Measurements from ENCODE around the gene C9. TPM values are rescaled to one million over a fixed set of nuclear protein-coding genes. Genes with fewer than 3 reads are reported as not detected.

C9 gene
- total and polyA plus RNA-seq, 2 experiments from 2014 or later: not detected

DNA sequence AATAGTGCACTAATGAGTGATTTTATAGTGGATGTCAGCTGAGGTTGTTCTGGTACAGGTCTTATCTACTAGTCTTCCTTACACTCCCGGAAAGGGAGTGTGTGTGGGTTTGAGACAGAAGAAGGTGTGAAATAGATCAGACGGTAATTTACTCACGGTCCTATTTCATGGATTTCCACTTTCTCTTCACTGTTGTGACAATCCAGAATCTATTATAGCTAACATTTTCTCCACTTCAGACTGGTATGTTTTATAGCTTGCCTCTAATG is 7.0 kb upstream of the C9 start:
- H3K9me2 ChIP-seq (ENCODE audit: insufficient read depth): no peaks in the 10 kb centered on the region
- no peaks in the 10 kb centered on the region for H3K79me2 ChIP-seq (replicated peaks; ENCODE audit: insufficient read depth)
- no peak overlapping the region for H2AFZ ChIP-seq
- H3K27ac ChIP-seq (ENCODE audit: low read depth): no peak overlapping the region
- Mint-ChIP-seq H3K27ac (no peak overlapping the region), H3K4me1 (peaks cover 16% of the 10 kb centered on the region), H3K4me3 (no peak overlapping the region), H3K9me3 (no peaks in the 10 kb centered on the region), H3K27me3 (ENCODE audit: insufficient read depth, low read depth, poor library complexity) (peaks cover 2% of the 10 kb centered on the region), H3K36me3 (ENCODE audit: low read depth) (no peaks in the 10 kb centered on the region)
- H3F3A ChIP-seq (replicated peaks; ENCODE audit: low read depth): no peaks in the 10 kb centered on the region
- H3K36me3 ChIP-seq (ENCODE audit: insufficient read depth): no peaks in the 10 kb centered on the region
- no peak for ATAC-seq
- peaks cover 6% of the 10 kb centered on the region; the same call in 1 of the 2 replicates for H3K4me1 ChIP-seq (ENCODE audit: insufficient read depth)
- no peaks in the 10 kb centered on the region for H3K27me3 ChIP-seq (ENCODE audit: insufficient read depth)
- no peak for DNase-seq (ENCODE audit: low spot score)
- no peak for TF ChIP-seq JUNB (IDR thresholded peaks at IDR 0.05; ENCODE audit: unreplicated experiment)
- no peak for TF ChIP-seq ZNF114 (CRISPR knock-in tag; IDR thresholded peaks at IDR 0.05)
- no peak for TF ChIP-seq CREB1 (CRISPR knock-in tag; IDR thresholded peaks at IDR 0.05; ENCODE audit: low read depth)
- TF ChIP-seq, protein P1, sequence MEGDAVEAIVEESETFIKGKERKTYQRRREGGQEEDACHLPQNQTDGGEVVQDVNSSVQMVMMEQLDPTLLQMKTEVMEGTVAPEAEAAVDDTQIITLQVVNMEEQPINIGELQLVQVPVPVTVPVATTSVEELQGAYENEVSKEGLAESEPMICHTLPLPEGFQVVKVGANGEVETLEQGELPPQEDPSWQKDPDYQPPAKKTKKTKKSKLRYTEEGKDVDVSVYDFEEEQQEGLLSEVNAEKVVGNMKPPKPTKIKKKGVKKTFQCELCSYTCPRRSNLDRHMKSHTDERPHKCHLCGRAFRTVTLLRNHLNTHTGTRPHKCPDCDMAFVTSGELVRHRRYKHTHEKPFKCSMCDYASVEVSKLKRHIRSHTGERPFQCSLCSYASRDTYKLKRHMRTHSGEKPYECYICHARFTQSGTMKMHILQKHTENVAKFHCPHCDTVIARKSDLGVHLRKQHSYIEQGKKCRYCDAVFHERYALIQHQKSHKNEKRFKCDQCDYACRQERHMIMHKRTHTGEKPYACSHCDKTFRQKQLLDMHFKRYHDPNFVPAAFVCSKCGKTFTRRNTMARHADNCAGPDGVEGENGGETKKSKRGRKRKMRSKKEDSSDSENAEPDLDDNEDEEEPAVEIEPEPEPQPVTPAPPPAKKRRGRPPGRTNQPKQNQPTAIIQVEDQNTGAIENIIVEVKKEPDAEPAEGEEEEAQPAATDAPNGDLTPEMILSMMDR (conservative IDR thresholded peaks at IDR 0.05; ENCODE audit: low read depth in 2 of 2): no peak
- TF ChIP-seq, protein P2, sequence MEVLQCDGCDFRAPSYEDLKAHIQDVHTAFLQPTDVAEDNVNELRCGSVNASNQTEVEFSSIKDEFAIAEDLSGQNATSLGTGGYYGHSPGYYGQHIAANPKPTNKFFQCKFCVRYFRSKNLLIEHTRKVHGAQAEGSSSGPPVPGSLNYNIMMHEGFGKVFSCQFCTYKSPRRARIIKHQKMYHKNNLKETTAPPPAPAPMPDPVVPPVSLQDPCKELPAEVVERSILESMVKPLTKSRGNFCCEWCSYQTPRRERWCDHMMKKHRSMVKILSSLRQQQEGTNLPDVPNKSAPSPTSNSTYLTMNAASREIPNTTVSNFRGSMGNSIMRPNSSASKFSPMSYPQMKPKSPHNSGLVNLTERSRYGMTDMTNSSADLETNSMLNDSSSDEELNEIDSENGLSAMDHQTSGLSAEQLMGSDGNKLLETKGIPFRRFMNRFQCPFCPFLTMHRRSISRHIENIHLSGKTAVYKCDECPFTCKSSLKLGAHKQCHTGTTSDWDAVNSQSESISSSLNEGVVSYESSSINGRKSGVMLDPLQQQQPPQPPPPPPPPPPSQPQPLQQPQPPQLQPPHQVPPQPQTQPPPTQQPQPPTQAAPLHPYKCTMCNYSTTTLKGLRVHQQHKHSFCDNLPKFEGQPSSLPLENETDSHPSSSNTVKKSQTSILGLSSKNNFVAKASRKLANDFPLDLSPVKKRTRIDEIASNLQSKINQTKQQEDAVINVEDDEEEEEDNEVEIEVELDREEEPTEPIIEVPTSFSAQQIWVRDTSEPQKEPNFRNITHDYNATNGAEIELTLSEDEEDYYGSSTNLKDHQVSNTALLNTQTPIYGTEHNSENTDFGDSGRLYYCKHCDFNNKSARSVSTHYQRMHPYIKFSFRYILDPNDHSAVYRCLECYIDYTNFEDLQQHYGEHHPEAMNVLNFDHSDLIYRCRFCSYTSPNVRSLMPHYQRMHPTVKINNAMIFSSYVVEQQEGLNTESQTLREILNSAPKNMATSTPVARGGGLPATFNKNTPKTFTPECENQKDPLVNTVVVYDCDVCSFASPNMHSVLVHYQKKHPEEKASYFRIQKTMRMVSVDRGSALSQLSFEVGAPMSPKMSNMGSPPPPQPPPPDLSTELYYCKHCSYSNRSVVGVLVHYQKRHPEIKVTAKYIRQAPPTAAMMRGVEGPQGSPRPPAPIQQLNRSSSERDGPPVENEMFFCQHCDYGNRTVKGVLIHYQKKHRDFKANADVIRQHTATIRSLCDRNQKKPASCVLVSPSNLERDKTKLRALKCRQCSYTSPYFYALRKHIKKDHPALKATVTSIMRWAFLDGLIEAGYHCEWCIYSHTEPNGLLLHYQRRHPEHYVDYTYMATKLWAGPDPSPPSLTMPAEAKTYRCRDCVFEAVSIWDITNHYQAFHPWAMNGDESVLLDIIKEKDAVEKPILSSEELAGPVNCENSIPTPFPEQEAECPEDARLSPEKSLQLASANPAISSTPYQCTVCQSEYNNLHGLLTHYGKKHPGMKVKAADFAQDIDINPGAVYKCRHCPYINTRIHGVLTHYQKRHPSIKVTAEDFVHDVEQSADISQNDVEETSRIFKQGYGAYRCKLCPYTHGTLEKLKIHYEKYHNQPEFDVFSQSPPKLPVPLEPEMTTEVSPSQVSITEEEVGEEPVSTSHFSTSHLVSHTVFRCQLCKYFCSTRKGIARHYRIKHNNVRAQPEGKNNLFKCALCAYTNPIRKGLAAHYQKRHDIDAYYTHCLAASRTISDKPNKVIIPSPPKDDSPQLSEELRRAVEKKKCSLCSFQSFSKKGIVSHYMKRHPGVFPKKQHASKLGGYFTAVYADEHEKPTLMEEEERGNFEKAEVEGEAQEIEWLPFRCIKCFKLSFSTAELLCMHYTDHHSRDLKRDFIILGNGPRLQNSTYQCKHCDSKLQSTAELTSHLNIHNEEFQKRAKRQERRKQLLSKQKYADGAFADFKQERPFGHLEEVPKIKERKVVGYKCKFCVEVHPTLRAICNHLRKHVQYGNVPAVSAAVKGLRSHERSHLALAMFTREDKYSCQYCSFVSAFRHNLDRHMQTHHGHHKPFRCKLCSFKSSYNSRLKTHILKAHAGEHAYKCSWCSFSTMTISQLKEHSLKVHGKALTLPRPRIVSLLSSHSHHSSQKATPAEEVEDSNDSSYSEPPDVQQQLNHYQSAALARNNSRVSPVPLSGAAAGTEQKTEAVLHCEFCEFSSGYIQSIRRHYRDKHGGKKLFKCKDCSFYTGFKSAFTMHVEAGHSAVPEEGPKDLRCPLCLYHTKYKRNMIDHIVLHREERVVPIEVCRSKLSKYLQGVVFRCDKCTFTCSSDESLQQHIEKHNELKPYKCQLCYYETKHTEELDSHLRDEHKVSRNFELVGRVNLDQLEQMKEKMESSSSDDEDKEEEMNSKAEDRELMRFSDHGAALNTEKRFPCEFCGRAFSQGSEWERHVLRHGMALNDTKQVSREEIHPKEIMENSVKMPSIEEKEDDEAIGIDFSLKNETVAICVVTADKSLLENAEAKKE (CRISPR knock-in tag; IDR thresholded peaks at IDR 0.05): no peak
- TF ChIP-seq NANOG (IDR thresholded peaks at IDR 0.05; ENCODE audit: borderline replicate concordance): no peak
- no peak for TF ChIP-seq EZH2 (IDR thresholded peaks at IDR 0.05; ENCODE audit: low read depth, unreplicated experiment)
- no peaks in the 10 kb centered on the region for H4K20me1 ChIP-seq (replicated peaks; ENCODE audit: insufficient read depth)
- H3K4me2 ChIP-seq: no peak overlapping the region
- H3K4me3 ChIP-seq: no peak overlapping the region

Data from GM23338 (cell line).